HG03558 (cell line): ENCODE measurements around the gene ZNF451.

ENCODE experiments used
- ATAC-seq: cut with Tn5 transposase; IDR thresholded peaks from one replicate; pipeline ENCODE4 v1.9.1; 2021; ENCODE audit warnings: moderate number of reproducible peaks; ENCODE audit not compliant: unreplicated experiment; ENCODE audit errors: extremely low read depth

The ZNF451 gene

DNA sequence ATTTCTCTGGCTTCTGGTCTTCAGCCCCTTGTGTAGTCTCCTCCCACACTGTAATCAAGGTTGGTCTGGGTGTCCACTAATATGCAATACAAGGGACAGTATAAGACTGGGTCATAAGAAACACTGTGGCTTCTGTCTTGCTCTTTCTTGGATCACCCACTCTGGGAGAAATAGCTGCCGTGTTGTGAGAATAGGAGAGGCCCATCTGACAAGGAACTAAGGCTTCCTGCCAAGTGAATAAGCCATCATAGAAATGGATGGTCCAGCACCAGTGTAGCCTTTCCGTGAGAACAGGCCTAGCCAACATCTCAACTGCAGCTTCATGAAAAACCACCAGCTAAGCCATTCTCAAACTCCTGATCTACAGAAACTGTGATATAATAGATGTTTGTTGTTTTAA lies 105.5 kb downstream of the ZNF451 start:
- ATAC-seq = no peak

DNA sequence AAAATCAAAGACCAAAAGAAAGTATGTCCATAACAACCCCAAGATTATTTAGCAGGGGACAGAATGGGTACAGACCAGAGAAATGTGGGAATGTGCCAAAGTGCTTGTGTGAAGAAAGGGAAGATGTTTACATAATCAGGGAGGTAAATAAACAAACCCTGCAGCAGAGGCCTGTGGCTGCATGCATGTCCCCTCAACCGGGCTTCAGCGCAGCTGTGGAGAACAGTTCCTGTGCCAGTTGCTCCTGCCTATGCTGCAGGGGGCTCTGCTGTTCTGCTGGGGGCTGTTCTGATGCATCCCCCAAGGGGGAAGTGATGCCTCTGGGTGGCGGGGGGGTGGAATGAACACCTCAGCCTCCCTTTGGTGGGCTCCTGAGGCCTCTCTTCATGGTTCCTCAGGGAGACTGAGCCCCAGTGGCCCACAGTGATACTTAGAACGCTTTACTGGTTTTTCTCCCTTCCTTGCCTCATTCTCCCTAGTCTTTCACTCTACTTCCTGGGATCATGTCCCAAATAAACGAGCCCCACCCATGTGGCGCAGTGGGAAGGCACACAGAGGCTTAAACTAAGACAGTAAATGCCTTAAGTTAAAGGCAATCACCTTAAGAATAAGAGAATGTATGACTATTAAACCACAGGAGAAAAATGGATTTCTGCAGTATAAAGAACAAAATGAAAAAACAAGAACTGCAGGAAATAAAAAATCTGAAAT lies 109.1 kb downstream of the ZNF451 start:
- no peak for ATAC-seq

DNA sequence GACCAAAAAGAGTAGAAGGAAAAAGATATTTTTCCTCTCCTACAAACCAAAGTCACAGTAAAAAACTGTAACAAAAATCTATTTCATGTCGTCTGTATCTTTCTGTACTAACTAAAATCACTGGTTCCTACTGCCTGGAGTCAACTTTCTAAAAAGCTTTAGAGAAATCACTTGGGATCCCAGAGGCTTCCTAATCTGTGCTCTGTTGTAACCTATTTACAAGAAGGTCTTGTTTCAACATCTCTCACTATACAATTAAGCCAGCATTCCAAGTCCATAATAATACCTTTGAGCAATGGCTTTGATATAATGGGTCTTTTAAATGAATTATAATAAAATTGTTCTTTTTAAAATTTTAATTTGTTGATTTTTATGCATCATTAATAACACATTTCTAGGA lies 111.7 kb downstream of the ZNF451 start:
- ATAC-seq = no peak

DNA sequence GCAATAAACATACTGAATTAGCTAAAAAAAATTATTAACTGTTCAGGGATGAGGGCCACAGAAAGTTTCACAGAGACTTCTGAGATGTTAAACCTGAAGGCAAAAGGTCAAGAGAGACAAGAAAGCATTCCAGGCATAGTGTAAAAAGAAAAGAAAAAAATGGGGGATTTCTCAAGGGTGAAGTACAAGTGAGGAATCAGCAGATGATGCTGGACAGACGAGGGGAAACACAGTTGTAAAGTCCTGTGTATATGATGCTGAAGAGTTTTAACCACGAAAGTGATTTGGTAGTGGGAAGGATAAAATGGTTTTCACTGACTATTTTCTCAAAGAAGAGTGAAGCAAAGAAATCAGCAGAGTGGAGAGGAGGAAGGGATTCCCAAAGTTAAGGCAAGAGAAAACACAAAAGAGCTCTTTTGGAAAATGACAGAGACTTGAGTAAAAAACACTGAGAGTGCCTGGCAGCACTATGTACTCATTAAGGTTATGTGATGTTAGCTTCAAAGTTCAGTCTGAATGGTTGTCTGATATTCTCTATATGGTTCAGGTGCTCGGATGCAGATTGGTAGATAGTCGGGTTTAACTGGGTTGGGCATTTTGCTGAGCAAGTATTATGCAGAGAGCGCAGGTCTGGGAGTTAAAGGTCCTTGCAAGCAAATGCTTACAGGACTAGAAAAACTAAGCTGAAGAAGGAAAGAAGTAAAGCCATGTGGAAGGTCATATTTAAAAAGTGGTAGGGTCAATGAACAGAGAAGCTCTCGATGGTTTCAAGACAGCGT lies 115.8 kb downstream of the ZNF451 start:
- no peak for ATAC-seq

DNA sequence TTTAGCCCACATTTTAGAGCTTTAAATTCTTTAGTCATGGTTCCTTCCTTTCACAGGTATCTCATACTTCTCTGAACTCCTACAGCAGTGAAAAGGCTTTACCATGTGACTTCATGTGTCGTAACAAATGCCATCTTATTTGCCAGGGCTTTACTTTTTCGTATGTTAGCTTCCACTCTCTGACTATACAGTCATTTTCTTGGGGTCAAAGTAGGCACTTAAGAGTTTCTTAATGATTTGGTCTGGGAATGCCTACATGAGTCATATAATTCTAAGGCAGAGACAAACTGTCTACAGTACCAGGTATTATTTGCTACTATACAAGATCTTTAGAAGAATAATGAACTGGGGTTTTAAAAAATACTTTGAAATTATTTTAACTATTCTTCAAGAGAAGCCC lies 117.2 kb downstream of the ZNF451 start:
- ATAC-seq = no peak

DNA sequence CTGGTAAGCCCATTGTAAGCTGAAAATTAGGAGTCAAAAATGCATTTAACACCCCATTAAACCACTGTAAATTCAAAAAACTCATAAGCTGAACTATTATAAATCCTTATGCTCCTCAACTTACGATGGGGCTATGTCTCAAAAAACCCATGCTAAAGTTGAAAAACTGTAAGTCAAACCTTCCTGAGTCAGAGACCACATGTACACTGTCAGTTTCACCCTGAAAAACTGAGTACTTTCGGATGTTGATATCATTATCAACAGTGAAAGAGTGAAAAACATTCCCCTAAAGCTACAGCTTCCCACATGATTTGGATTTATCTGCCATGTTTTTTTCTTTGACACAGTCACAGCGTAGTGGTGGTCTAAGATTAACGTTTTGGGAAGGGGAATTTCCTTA lies 117.9 kb downstream of the ZNF451 start:
- ATAC-seq = no peak

DNA sequence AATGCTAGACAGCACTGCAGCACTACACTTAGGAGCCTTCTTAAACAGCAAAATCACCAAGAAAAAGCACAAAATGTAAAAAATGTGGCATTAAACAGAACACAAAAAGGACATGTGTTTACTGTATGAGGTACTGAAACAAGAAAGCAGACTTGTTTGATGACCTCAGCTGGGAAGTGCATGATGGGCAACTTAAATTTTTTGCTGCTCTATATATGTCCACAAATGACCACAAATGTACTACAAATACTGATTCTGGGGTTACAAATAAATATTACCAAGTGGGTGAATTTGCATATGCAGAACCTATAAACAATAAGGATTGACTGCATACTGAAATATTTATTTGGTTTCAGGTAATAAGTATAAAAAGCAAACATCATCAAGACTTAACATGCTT lies 119.0 kb downstream of the ZNF451 start:
- ATAC-seq = no peak

DNA sequence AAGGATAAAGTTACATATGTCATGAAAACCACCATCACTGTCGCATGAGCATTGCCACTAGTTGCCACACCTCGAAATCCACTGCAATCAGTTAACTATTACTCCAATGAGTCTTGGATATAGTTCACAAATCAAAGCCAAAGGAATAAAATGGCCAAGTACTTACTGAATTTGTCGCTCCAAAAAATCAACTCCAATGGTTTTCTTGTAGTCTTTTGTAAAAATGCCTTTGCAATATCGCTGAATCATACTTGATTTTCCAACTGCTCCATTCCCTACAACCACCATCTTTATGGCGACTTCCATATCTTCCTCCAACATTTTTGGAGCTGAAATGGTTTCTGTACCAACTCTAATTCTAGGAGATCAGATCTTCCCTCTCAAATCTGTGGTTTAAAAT lies 120.1 kb downstream of the ZNF451 start:
- ATAC-seq = no peak

DNA sequence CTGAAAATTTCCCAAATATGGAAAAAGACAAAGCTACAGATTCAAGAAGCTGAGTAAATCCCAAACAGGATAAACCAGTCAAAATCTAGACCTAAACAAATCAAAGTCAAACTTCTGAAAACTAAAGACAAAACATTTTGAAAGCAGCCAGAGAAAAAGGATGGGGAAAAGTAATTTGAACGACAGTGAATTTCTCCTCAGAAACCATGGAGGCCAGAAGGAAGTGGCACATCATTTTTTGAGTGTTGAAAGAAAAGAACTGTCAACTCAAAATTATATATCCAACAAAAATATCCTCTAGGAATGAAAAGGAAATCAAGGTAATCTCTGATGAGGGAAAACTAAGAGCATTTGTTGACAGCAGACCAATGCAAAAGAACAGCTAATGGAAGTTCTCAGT lies 125.3 kb downstream of the ZNF451 start:
- ATAC-seq = no peak

DNA sequence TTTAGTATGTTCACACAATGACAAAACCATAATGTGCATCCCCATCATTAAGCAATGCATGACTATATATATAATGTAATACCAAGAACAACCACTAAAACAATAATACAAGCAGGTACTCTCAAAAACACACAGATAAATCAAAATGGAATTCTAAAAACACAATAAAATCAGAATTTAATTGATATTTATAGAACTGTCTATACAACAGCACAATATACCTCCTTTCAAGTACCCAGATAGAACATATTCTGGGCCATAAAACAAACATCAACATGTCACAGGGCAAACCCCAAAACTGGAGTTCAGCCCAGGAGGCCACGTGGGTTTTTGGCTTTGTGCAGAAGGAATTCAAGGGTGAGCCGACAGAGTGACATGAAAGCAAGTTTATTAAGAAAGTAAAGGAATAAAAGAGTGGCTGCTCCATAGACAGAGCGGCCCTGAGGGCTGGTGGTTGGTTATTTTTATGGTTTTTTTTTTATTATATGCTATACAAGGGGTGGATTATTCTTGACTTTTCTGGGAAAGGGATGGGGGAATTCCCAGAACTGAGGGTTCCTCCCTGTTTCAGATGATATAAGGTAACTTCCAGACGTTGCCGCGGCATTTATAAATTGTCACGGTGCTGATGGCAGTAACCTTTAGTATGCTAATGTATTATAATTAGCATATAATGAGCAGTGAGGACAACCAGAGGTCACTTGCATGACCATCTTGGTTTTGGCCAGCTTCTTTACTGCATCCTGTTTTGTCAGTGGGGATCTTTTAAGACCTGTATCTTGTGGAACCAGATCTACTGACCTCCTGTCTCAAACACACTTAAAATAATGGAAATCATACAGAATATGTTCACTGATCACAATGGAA lies 126.5 kb downstream of the ZNF451 start:
- ATAC-seq = no peak

DNA sequence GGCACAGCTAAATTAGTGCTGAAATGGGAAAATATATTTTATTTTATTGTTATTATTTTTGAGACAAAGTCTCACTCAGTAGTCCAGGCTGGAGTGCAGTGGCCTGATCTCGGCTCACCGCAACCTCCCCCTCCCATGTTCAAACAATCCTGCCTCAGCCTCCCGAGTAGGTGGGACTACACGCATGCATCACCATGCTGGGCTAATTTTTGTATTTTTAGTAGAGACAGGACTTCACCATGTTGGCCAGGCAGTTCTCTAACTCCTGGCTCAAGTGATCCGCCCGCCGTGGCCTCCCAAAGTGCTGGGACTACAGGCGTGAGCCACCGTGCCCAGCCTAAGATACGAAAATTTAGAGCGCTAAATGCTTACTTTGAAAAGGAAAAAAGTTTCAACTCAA lies 127.3 kb downstream of the ZNF451 start:
- no peak for ATAC-seq
